ENCODE data around the gene PTTG1IP.
"Not testable (repeated sequence)": the region's sequence is repeated elsewhere in the genome, so short reads cannot be mapped to it uniquely, and the experiment has no call there.

PTTG1IP gene

DNA sequence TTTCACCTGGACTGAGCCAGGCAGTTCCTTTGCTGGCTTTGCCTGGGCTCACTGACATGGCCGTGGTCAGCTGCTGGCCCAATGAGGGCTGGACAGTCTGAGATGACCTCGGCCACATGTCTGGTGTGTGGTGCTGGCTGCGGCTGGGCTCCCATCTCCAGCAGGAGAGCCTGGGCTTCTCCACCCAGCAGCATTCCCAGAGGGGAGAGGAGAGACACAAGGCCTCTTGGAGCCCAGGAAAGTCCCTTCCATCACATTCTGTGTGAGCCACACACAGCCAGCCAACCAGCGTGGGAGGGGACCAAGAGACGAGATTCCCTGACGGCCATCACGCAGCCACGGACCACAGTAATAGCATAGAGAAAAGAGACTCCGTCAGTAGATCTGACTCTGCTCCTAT, 34.5 kb downstream of the PTTG1IP start:
- FAIRE-seq: no peak

DNA sequence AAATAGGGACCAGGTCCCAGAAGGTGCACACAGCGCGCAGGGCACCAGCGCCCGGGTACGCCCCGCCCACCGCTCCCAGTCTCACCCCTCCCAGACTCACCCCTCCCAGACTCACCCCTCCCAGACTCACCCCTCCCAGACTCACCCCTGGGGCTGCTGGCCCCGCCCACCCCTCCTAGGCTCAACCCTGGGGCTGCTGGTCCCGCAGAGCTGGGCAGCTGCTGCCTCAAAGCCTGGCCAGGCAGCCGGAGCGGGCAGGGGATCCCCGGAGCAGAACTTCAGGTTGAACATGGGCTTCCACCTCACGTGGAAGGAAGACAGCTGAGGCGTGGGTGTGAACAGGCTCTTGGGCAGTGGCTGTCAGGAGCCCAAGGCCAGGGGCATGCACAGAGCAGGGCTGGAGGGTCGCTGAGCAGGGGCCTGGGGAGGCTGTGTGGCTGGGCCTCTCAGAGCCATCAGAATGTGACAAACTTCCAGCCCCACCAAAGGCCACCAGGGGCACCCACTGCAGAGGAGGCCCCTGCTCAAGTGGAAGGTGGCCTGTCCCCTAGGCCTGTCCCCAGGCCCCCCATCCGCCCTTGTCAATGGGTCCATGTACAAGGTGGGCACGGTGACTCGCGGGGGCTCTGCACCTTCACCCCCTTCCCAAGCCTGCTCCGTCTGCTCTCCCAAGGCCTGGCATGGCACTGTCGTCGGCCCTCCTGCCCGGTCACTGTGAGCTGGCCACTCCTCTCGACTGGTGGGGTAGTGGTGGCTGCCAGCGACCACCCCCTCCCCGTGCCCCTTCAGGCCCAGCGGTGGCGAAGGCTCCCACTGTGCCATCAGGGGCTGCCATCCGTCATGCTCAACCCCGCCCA, 35.2 kb downstream of the PTTG1IP start:
- FAIRE-seq: no peak

- no peak for FAIRE-seq
Observed at GRCh38 chr21:44837537-44837936, 36.0 kb downstream of the PTTG1IP start.

DNA sequence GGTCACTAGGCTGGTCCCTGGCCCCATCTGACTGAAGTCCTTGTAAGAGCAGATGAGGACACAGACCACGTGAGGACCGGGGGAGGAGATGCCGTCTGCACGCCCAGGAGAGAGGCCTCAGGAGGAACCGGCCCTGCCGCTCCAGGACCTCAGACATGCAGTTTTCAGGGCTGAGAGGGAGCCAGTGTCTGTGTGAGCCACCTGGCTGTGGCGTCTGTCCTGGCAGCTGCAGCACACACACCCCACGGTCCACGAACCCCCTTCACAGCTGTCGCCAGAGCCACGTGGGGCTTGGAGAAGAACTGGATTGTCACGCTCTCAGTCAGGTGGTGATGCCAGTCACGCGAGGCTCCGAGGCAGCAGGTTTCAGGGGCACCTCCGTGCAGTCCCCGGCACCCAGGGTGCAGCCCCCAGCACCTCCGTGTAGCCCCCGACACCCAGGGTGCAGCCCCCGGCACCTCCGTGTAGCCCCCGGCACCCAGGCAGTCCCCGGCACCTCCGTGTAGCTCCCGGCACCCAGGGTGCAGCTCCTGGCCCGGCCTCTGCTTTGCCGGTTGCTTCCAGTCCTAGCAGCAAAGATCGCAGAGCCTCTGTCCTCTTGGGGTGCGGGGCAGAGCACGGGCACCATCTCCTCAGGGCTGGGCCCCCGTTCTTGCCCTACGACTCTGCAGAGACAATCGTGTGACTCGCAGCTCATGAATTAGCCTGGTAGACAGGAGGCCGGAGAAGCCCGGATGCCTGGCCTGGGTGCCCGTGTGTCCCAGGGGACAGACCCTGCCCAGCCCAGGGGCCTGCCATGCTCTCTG, 36.6 kb downstream of the PTTG1IP start:
- no peak for FAIRE-seq

DNA sequence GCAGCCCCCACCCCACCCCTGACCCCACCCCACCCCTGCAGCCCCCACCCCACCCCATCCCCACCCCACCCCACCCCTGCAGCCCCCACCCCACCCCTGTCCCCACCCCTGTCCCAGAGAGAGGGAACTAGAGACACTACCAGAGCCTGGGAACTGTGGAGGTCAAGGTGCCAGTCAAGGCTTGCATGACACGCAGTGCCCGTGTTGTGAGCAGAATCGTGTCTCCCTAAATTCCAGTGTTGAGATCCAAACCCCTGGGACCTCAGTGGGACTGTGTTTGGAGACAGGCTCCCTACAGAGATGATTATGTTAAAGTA, 37.2 kb downstream of the PTTG1IP start:
- no peak for FAIRE-seq

DNA sequence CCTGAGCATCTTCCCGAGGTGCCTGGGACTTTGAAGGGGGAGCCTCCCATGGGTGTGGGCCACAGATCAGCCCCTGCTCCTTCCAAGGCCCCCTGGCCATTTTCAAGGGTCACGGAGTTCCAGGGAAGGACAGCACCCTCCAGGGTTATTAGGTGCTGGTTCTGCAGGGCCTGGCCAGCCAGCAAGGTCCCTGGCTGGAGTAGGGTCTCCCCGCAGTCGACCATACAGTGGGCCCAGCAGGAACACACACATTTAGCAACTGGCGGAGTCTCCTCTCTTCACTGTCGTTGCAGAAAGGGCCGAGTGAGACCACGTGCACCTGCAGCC, 37.9 kb downstream of the PTTG1IP start:
- no peak for FAIRE-seq

- no peak for FAIRE-seq
Observed at GRCh38 chr21:44834951-44835646, 38.4 kb downstream of the PTTG1IP start.

- no peak for FAIRE-seq
Observed at GRCh38 chr21:44834231-44834950, 39.1 kb downstream of the PTTG1IP start.

- no peak for FAIRE-seq
Observed at GRCh38 chr21:44833663-44834062, 39.8 kb downstream of the PTTG1IP start.

GRCh38 chr21:44832516-44833255, 40.8 kb downstream of the PTTG1IP start:
- FAIRE-seq: not testable (repeated sequence)

- no peak for FAIRE-seq
Observed at GRCh38 chr21:44831227-44831860, 42.1 kb downstream of the PTTG1IP start.

DNA sequence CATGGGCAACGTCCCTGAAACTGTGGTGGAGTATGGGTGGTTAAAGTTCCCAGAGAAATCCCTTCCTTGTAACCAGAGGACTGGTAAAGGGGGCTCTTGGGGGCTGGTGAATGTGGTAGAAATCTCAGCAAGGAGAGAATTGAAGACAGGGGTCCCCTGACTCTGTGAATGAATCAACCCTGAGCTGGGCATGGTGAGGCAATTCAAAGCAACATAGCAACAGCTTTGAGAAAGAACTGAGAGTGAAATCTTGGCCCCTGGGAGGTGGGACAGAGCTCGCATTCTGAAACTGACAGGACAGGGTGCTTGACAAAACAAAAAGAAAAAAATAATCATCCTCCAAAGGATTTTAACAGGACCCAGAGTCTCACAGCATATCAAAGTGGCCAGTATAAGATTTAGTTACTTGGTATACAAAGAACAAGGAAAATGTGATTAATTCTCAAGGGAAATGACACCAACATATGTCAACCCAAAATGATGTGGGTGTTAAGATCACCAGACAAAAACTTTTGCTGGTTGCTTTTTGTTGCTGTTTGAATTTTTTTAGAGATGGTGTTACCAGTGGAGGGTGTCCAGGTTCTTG, 43.9 kb downstream of the PTTG1IP start:
- FAIRE-seq: no peak

- no peak for FAIRE-seq
Observed at GRCh38 chr21:44828362-44829056, 45.0 kb downstream of the PTTG1IP start.

GRCh38 chr21:44823179-44823660, 50.3 kb downstream of the PTTG1IP start:
- no peak for FAIRE-seq

DNA sequence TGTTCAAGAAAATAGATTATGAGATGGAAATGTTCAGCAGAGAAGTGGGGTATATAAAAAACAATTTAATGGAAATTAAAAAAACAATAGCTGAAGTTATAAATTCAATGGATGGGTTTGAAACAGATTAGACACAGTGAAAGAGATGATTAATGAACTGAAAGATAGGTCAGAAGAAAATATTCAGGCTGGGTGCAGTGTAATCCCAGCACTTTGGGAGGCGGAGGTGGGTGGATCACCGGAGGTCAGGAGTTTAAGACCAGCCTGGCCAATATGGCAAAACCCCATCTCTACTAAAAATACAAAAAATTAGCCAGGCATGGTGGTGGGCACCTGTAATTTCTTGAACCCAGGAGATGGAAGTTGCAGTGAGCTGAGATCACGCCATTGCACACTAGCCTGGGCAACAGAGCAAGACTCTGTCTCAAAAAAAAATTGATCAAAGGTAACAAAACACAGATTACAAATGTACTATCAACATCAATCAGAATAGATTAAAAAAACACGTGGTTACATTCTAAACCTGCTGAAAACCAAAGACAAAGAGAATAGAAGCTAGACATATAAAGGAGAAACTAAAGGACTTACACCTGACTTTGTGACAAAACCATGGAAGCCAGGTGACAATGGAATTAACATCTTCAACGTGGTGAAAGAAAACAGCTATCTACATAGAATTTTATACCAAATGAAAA, 50.9 kb downstream of the PTTG1IP start:
- FAIRE-seq: no peak

- no peak for FAIRE-seq
Observed at GRCh38 chr21:44820851-44821250, 52.6 kb downstream of the PTTG1IP start.

- FAIRE-seq: no peak
Observed at GRCh38 chr21:44819283-44820243, 53.9 kb downstream of the PTTG1IP start.

GRCh38 chr21:44818640-44819011, 54.9 kb downstream of the PTTG1IP start:
- FAIRE-seq: no peak
